HG03064 (cell line): ENCODE measurements around the gene POLR1B.

ENCODE experiments used
- ATAC-seq: cut with Tn5 transposase; IDR thresholded peaks from one replicate; pipeline ENCODE4 v1.9.1; 2021; ENCODE audit warnings: low read depth; ENCODE audit not compliant: unreplicated experiment

Gene POLR1B

DNA sequence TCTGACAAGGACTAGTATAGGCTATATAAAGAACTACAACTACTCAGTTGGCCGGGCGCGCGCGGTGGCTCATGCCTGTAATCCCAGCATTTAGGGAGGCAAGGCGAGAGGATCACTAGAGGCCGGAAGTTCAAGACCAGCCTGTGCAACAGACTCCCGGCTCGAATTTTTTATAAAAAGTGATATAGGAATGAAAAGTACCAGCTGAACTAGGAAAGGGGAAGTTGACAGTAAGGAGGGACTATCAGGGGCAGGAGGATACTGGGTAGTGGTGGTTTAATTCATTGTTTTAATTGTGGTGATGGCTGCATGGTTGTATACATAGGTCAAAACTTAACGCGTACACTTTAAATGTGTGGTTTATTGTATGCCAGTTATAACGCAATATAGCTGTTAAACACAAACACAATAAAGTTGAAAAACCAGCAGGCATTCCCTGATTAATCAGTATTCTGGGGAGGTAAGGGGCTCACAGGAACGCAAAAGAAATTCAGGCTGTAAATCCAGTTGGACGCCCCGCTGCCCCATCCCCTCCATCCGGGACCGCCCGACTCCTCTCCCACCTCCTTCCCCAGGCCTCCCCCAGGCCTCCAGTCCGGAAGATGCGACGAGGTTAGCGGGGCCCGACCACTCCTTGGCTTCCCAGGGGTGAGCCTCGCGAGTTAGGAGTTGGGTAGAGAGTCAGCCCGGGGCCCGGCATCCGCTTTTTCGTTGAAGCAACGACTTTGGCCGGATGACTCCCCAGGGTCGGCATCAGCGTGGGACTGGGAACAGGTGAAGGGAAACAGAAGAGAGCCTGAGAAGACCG is 746 bp upstream of the POLR1B start:
- peak; percentile 47 for ATAC-seq

DNA sequence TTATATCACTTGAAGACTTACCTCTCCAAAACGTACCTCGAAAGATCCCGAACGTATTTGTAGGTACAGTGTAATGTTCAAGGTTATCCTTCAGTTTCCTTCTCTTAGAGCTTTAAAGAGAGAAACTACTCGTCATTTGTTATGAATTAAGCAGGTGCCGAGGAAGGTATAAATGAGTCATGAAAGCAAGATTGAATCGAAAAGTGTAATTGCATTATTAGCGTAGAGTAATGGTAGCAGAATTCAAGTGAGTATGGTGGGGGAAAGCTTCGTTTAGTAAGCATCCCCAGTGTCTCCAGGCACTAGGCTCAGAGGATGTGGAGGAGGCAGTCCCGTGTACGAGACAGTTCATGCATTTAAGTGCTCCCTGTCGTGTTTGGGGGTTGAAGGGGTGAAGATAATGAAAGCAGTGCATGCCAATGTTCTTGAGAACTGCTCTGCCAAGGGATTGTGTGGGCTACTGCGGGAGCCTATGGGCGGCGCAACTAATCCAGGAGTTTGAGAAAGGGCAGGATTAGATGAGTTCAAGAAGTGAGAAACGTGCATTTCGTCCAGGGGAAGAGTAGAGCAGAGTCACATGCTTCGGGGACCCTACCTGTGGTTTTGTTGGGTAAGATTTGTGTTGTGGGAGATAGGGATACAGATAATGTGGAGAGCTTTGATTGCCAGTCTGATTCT is 858 bp downstream of the POLR1B start:
- peak; percentile 7 for ATAC-seq

GRCh38 chr2:112547333-112547732 is 5.1 kb downstream of the POLR1B start:
- no peak for ATAC-seq

GRCh38 chr2:112548980-112549379 is 6.7 kb downstream of the POLR1B start:
- ATAC-seq = no peak

DNA sequence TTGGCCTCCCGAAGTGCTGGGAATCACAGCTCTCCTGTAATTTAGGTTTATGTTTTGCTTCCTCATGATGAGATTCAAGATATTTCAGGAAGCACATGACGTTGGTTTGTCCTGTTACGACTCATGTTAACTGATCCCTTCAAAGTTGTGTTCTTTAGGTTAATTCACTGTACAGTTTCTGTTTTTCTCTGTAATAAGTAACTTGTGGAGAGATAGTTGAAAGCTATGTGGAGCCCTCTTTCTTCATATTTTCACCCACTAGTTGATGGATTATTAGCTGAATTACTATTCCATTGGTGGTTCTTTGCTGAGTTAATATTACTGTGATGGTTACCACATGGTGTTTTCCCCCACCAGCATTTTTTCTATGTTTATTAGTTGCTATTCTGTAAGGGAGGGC is 23.8 kb downstream of the POLR1B start:
- ATAC-seq = peak; percentile 49

DNA sequence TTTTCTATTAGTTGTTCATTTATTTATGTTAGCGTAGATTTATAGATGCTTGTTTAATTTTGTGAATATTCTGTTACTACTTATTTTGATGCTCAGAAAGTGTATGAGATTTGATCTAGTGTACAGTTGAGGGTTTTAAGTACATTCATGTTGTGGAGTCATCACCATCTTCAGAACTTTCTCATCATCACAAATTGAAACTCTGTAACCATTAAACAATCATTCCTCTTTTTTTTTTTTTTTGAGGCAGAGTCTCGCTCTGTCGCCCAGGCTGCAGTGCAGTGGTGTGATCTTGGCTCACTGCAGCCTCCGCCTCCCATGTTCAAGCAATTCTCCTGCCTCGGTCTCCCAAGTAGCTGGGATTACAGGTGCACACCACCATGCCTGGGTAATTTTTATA is 24.2 kb downstream of the POLR1B start:
- peak; percentile 28 for ATAC-seq

DNA sequence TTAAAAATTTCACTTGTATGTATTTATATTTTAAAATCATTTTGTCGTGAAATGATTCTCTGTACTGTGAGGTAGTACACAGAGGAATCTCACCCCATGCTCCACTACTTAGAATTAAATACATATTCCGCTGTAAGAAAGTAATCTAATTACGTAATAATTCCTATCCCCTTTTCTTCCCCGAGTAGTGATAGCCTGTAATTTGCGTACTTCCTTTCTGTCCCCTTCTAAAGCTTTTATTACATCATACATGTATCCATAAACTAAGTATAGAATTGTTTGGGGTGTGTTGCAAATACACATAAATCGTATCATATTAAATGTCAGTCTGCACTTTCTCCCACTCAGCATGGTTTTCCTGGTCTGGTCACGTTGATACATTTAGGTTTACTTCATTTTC is 29.7 kb downstream of the POLR1B start:
- no peak for ATAC-seq

- no peak for ATAC-seq
Measured at GRCh38 chr2:112577756-112578155, 35.5 kb downstream of the POLR1B start.

DNA sequence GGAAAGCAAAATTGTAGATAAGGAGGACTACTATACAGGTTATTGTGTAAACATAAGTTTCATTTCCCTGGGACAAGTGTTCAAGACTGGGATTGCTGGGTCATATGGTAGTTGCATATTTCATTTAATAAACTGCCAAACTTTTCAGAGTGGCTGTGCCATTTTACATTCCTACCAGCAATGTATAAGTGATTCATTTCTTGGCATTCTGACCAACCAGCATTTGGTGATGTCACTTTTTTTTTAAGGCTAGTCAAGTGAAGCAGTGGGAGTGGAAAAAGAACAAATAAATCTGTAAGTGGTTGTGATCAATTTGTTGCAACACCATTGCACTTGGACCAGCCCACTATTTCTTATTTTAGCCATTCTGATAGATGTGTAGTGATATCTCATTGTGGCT is 37.0 kb downstream of the POLR1B start:
- no peak for ATAC-seq

GRCh38 chr2:112580084-112580483 is 37.8 kb downstream of the POLR1B start:
- no peak for ATAC-seq

GRCh38 chr2:112582314-112582746 is 40.1 kb downstream of the POLR1B start:
- ATAC-seq = no peak

DNA sequence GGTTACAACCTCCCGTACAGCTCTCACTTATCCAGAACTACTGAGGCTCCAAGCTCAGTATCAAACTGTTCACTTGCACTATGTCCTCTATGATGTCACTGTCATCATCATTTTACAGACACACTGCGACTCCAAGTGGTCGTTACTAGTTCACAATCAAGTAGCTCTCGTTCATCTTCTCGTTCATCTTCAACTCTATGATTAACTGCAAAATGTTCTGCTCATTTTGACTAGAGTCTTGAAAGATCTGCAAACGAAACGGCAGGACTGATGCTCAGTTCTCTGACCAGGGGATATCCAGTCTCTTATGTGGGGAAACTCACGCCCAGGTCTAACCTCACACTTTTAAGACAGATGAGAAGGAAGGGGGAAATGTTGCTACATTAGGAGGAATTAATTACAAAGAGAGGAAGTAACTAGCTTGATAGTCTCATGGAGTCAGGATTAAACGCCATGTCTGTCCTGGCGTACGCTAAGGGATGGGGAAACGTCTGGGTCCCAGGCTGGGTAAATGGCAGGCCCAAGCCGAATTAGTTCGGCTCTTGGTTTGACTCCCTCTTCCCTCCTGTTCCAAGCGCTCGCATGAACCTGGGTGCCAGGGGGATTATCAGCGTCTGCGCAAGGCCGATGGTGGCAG is 41.4 kb downstream of the POLR1B start:
- ATAC-seq = no peak

GRCh38 chr2:112584134-112584890 is 42.0 kb downstream of the POLR1B start, which contains the start of gene CHCHD5:
Gene CHCHD5 (plus strand): TSS chr2:112584609. CDS start chr2:112584648, 39 bp downstream.
- ATAC-seq = peak; percentile 91

GRCh38 chr2:112584891-112585250 is 42.6 kb downstream of the POLR1B start:
- ATAC-seq = no peak

GRCh38 chr2:112585400-112585799 is 43.1 kb downstream of the POLR1B start:
- ATAC-seq = no peak

GRCh38 chr2:112585873-112586464 is 43.7 kb downstream of the POLR1B start:
- no peak for ATAC-seq

GRCh38 chr2:112588611-112589045 is 46.4 kb downstream of the POLR1B start:
- ATAC-seq = no peak

DNA sequence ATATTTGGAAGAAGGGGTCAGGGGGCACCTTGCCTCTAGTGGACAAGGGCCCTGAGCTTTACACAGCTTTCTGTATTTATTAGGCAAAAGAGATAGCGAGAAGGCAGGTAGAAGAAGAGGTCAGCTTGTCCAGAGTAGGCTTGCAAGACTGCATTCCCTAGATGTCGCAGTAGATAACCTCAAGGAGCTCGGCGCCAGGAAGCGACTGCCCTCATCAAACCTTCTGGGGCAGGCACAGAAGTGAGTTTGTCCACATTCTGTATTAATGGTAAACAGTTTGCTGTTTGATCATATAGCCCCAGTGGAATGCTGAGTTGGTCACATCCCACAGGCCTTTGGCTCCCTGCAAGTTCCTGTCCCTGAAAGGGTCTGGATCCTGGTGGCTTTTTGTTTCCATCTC is 49.1 kb downstream of the POLR1B start:
- no peak for ATAC-seq

DNA sequence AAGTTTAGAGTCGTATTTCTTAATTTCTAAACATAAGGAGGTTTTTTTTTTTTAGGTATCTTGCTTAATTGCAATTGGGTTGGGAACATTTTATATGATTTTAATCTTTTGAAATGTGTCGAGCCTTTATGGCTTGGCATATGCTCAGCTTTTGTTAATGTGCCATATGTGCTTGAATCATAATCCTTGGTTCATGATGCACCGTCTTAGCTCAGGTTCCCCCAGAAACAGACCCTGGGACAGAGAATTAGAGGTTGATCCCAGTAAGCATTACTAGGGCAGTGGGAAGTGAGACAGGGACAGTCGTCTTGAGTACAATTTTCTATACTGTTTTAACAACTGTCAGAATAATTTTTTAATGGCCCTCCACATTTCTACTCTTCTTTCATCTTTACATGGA is 51.5 kb downstream of the POLR1B start:
- no peak for ATAC-seq

GRCh38 chr2:112597537-112598322 is 55.5 kb downstream of the POLR1B start:
- no peak for ATAC-seq
